Hepatocyte (in vitro differentiated cells): ENCODE data around the gene ANAPC5. TPM values are rescaled to one million over a fixed set of nuclear protein-coding genes. Genes with fewer than 3 reads are reported as not detected.
"Not testable (repeated sequence)": the region's sequence is repeated elsewhere in the genome, so short reads cannot be mapped to it uniquely, and the experiment has no call there.

Experiments
- DNase-seq: peaks from one replicate; pipeline ENCODE4 v3.0.0-alpha.2; 2016; ENCODE audit warnings: low spot score
- H2AFZ ChIP-seq: fragments of 200-600 bp; sonication (generic); 2 replicates; pipeline ENCODE4 v1.6.0; 2016; ENCODE audit warnings: antibody characterized with exemption, mild to moderate bottlenecking
- H3K27ac ChIP-seq: fragments of 200-600 bp; sonication (generic); 2 replicates; pipeline ENCODE4 v1.5.1; 2016; ENCODE audit warnings: mild to moderate bottlenecking
- H3K27me3 ChIP-seq: fragments of 200-600 bp; sonication (generic); 2 replicates; pipeline ENCODE4 v1.6.1; 2016
- H3K36me3 ChIP-seq: fragments of 200-600 bp; sonication (generic); replicated peaks from 2 replicates; pipeline ENCODE4 v1.5.1; 2016; ENCODE audit warnings: low read depth; ENCODE audit not compliant: insufficient read depth
- H3K4me1 ChIP-seq: fragments of 200-600 bp; sonication (generic); 2 replicates; pipeline ENCODE4 v1.5.1; 2016; ENCODE audit warnings: mild to moderate bottlenecking, moderate library complexity; ENCODE audit not compliant: insufficient read depth
- H3K4me2 ChIP-seq: fragments of 200-600 bp; sonication (generic); 2 replicates; pipeline ENCODE4 v1.6.0; 2016
- H3K4me3 ChIP-seq: fragments of 200-600 bp; sonication (generic); 2 replicates; pipeline ENCODE4 v1.5.1; 2016; ENCODE audit warnings: mild to moderate bottlenecking
- H3K79me2 ChIP-seq: fragments of 200-600 bp; sonication (generic); 2 replicates; pipeline ENCODE4 v1.6.0; 2017; ENCODE audit warnings: mild to moderate bottlenecking
- H3K9me2 ChIP-seq: fragments of 200-600 bp; sonication (generic); replicated peaks from 2 replicates; pipeline ENCODE4 v1.6.0; 2017; ENCODE audit warnings: mild to moderate bottlenecking; ENCODE audit not compliant: insufficient read depth
- H3K9me3 ChIP-seq: fragments of 200-600 bp; sonication (generic); 2 replicates; pipeline ENCODE4 v1.5.1; 2016; ENCODE audit warnings: low read depth, mild to moderate bottlenecking
- H4K20me1 ChIP-seq: fragments of 200-600 bp; sonication (generic); 2 replicates; pipeline ENCODE4 v1.6.0; 2016; ENCODE audit warnings: mild to moderate bottlenecking; ENCODE audit not compliant: insufficient read depth, poor library complexity, severe bottlenecking
- EZH2 ChIP-seq: fragments of 200-600 bp; sonication (generic); IDR thresholded peaks from 2 replicates; pipeline ENCODE4 v1.6.1; 2016; ENCODE audit warnings: antibody characterized with exemption, mild to moderate bottlenecking, borderline replicate concordance
- EZH2phosphoT487 ChIP-seq: fragments of 200-600 bp; sonication (generic); IDR thresholded peaks from one replicate; pipeline ENCODE4 v1.6.1; 2018; ENCODE audit warnings: antibody characterized with exemption, mild to moderate bottlenecking, low read depth, moderate library complexity; ENCODE audit not compliant: unreplicated experiment, severe bottlenecking
- WGBS: methylation state at CpG from one replicate; pipeline ENCODE4 v1.1.6; 2016; ENCODE audit warnings: low lambda C conversion rate; ENCODE audit errors: missing lambda C conversion rate; 5-methylcytosine and 5-hydroxymethylcytosine counted together
- polyA plus RNA-seq: library from polyadenylated mRNA; unstranded; fragments of >200 nt; fragmentation: Nextera tagmentation; extraction: Ambion mirVana; gene quantifications from 2 replicates; pipeline ENCODE4 v1.2.1, GENCODE V29; 2016
- total RNA-seq: library from RNA; depleted of rRNA; stranded (reverse); fragments of >200 nt; gene quantifications from 2 replicates; pipeline ENCODE4 v1.2.3, GENCODE V29; 2014
- TF ChIP-seq, protein P1 (sequence below): fragments of 200-600 bp; sonication (generic); IDR thresholded peaks from 2 replicates; pipeline ENCODE4 v1.5.1; 2016; ENCODE audit warnings: antibody characterized with exemption, mild to moderate bottlenecking; ENCODE audit not compliant: poor library complexity

The ANAPC5 gene
- total and polyA plus RNA-seq, 2 experiments from 2014 or later: 102 to 108 TPM

DNA sequence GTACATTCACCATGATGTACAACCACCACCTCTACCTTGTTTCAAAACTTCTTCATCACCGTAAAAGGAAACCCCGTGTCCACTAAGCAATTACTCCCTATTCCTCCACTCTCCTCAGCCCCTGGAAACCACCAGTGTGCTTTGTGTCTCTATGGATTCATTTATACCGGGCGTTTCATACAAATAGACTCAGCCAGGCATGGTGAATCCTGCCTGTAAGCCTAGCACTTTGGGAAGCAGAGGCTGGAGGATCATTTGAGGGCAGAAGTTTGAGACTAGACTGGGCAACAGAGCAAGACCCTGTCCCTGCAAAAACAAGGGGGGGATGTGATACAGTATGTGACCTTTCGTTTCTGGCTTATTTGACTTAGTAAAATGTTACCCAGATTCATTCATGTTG lies 26.5 kb upstream of the ANAPC5 start:
- 87% methylated on average over 5 of the region's 5 CpGs for WGBS
- no peaks in the 10 kb centered on the region for H3K27me3 ChIP-seq
- H3K9me3 ChIP-seq: no peaks in the 10 kb centered on the region
- H4K20me1 ChIP-seq: no peaks in the 10 kb centered on the region
- H3K27ac ChIP-seq: no peak overlapping the region
- H3K4me3 ChIP-seq: no peak overlapping the region
- no peak overlapping the region for H2AFZ ChIP-seq
- H3K9me2 ChIP-seq: no peaks in the 10 kb centered on the region
- no peaks in the 10 kb centered on the region for H3K36me3 ChIP-seq
- TF ChIP-seq EZH2phosphoT487 (no peak), EZH2 (no peak)
- TF ChIP-seq, protein P1, sequence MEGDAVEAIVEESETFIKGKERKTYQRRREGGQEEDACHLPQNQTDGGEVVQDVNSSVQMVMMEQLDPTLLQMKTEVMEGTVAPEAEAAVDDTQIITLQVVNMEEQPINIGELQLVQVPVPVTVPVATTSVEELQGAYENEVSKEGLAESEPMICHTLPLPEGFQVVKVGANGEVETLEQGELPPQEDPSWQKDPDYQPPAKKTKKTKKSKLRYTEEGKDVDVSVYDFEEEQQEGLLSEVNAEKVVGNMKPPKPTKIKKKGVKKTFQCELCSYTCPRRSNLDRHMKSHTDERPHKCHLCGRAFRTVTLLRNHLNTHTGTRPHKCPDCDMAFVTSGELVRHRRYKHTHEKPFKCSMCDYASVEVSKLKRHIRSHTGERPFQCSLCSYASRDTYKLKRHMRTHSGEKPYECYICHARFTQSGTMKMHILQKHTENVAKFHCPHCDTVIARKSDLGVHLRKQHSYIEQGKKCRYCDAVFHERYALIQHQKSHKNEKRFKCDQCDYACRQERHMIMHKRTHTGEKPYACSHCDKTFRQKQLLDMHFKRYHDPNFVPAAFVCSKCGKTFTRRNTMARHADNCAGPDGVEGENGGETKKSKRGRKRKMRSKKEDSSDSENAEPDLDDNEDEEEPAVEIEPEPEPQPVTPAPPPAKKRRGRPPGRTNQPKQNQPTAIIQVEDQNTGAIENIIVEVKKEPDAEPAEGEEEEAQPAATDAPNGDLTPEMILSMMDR: no peak
- no peaks in the 10 kb centered on the region for H3K4me1 ChIP-seq
- no peak for DNase-seq
- no peak overlapping the region for H3K4me2 ChIP-seq
- H3K79me2 ChIP-seq: no peaks in the 10 kb centered on the region

DNA sequence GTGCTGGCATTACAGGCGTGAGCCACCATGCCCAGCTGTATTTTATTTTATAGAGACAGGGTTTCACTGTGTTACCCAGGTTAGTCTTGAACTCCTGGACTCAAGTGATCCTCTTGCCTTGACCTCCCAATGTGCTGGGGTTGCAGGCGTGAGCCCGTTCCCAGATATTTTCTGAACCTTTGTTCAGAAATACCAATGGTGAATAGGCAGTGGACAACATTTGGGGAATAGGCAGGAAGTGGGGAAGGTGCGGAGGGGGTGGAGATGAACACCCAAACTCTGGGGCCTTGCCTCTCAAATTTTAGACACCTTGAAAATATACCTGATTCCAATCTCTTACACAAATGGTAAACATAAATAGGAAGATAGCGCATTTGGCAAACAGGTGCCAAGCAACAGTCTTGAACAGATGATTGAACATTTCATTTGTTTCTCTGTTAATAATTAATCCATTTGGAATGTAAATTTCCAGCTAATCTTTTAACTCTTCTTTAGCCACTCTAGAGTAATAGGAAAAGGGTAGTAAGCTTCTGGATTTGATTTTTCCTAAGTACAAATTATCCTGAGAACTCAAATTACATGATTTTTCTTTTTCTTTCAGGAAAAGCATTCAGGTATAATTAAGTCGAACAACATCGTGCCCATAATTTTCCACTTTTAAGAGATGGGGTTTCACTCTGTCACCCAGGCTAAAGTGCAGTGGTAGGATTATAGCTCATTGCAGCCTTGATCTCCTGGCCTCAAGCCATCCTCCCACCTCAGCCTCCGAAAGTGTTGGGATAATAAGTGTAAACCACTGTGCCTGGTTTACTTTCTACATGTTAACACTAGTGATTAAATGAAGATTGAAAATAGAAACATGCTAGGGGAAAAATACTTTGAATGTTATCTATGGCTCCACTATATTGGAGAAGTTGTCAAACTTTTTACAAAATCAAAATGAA lies 24.8 kb upstream of the ANAPC5 start:
- 74% methylated on average over 8 of the region's 8 CpGs for WGBS
- Histone ChIP-seq H3K4me2 (peak overlapping the region; percentile 2), H3K9me2 (no peaks in the 10 kb centered on the region), H3K79me2 (no peaks in the 10 kb centered on the region), H3K4me3 (no peak overlapping the region), H3K27me3 (no peaks in the 10 kb centered on the region), H4K20me1 (no peaks in the 10 kb centered on the region), H3K27ac (peak overlapping the region; percentile 53), H3K9me3 (no peaks in the 10 kb centered on the region), H2AFZ (no peak overlapping the region), H3K36me3 (no peaks in the 10 kb centered on the region), H3K4me1 (no peaks in the 10 kb centered on the region)
- DNase-seq: no peak
- TF ChIP-seq EZH2 (no peak), EZH2phosphoT487 (no peak)
- TF ChIP-seq, protein P1: no peak

DNA sequence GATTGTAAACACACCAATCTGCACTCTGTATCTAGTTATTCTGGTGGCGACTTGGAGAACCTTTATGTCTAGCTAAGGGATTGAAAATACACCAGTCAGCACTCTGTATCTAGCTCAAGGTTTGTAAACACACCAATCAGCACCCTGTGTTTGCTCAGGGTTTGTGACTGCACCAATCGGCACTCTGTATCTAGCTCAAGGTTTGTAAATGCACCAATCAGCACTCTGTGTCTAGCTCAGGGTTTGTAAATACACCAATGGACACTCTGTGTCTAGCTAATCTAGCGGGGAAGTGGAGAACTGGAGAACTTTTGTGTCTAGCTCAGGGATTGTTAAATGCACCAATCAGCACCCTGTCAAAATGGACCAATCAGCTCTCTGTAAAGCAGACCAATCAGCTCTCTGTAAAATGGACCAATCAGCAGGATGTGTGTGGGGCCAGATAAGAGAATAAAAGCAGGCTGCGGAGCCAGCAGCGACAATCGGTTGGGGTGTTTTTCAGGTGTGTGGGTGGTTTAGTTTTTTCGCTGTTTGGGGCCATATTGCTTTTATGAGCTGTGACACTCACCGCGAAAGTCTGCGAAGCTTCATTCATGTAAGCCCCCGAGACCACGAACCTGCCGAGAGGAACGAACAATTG lies 22.9 kb upstream of the ANAPC5 start:
- H3K27ac ChIP-seq, H3K4me2 ChIP-seq, DNase-seq, H4K20me1 ChIP-seq, H2AFZ ChIP-seq, H3K4me1 ChIP-seq, H3K9me3 ChIP-seq, H3K27me3 ChIP-seq, H3K36me3 ChIP-seq, H3K4me3 ChIP-seq, H3K9me2 ChIP-seq, H3K79me2 ChIP-seq: not testable (repeated sequence)
- 96% methylated on average over 14 of the region's 14 CpGs for WGBS

DNA sequence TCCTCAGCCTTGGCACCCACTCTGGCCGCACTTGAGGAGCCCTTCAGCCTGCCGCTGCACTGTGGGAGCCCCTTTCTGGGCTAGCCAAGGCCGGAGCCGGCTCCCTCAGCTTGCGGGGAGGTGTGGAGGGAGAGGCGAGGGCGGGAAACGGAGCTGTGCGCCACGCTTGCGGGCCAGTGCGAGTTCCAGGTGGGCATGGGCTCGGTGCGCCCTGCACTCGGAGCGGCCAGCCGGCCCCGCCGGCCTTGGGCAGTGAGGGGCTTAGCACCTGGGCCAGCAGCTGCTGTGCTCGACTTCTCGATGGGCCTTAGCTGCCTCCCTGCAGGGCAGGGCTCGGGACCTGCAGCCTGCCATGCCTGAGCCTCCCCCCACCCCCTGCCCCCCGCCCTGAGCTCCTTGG lies 22.1 kb upstream of the ANAPC5 start:
- not testable (repeated sequence) for H2AFZ ChIP-seq, H3K27me3 ChIP-seq, DNase-seq, H3K4me3 ChIP-seq, H3K79me2 ChIP-seq, H3K9me2 ChIP-seq, H4K20me1 ChIP-seq, H3K4me1 ChIP-seq, H3K36me3 ChIP-seq, H3K9me3 ChIP-seq, H3K4me2 ChIP-seq, H3K27ac ChIP-seq
- WGBS: over 99% methylated on average over 19 of the region's 23 CpGs
